Stimulated activated CD8-positive, alpha-beta memory T cell treated with anti-CD3 and anti-CD28 coated beads, Interleukin-15, amount 100 ng/mL, for 1 hour (primary cell): Measurements from ENCODE around the gene PBXIP1.
"Not testable (repeated sequence)": the region's sequence is repeated elsewhere in the genome, so short reads cannot be mapped to it uniquely, and the experiment has no call there.

Experiments used
- DNase-seq: peaks from one replicate; pipeline ENCODE4 v3.0.0-alpha.2; 2020; ENCODE audit warnings: low read depth

The PBXIP1 gene, protein sequence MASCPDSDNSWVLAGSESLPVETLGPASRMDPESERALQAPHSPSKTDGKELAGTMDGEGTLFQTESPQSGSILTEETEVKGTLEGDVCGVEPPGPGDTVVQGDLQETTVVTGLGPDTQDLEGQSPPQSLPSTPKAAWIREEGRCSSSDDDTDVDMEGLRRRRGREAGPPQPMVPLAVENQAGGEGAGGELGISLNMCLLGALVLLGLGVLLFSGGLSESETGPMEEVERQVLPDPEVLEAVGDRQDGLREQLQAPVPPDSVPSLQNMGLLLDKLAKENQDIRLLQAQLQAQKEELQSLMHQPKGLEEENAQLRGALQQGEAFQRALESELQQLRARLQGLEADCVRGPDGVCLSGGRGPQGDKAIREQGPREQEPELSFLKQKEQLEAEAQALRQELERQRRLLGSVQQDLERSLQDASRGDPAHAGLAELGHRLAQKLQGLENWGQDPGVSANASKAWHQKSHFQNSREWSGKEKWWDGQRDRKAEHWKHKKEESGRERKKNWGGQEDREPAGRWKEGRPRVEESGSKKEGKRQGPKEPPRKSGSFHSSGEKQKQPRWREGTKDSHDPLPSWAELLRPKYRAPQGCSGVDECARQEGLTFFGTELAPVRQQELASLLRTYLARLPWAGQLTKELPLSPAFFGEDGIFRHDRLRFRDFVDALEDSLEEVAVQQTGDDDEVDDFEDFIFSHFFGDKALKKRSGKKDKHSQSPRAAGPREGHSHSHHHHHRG

DNA sequence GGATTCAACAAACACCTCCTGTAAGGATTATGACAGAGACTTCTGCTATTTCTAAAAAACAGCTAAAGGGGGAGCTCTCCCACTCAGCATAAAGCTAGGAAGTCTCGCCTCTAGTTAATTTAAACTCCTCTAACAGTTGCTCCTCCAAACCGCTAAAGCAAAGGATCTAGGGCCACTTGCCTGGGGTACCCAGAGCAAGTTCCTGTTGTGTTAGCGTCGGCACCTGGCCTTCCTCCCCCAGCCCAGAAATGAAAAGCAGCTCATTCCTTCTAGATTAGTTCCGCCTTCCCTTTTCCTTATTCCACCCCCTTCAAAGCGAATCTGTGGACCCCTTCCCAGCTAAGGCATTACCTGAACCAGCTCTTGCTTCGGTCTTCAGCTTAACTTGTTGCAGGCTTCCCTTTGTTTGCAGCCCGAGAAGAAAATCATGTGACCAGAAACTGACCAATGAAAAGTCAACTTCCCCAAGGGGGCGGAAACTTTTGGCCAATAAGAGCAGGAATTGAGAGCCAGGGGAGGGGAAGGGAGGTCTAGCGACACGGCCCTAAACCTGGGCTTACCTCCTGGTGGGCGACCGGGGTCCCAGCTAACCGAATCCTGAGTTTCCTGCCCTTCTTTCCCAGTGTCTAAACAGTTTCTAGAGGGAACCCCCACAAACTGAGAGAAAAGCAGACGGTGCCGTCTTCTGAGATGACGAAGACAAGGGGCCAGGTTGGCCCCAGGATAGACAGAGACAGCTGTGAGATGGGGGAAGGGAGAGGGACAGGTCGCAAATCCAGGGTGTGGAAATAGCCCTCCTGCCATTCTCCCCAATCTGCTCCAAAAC, at the start of gene PBXIP1:
Gene PBXIP1, minus strand, starts transcription at position 382 of the 826 bp plus-strand sequence. CDS start 2,378 bp downstream, outside the sequence.
- DNase-seq: peak; percentile 68

DNA sequence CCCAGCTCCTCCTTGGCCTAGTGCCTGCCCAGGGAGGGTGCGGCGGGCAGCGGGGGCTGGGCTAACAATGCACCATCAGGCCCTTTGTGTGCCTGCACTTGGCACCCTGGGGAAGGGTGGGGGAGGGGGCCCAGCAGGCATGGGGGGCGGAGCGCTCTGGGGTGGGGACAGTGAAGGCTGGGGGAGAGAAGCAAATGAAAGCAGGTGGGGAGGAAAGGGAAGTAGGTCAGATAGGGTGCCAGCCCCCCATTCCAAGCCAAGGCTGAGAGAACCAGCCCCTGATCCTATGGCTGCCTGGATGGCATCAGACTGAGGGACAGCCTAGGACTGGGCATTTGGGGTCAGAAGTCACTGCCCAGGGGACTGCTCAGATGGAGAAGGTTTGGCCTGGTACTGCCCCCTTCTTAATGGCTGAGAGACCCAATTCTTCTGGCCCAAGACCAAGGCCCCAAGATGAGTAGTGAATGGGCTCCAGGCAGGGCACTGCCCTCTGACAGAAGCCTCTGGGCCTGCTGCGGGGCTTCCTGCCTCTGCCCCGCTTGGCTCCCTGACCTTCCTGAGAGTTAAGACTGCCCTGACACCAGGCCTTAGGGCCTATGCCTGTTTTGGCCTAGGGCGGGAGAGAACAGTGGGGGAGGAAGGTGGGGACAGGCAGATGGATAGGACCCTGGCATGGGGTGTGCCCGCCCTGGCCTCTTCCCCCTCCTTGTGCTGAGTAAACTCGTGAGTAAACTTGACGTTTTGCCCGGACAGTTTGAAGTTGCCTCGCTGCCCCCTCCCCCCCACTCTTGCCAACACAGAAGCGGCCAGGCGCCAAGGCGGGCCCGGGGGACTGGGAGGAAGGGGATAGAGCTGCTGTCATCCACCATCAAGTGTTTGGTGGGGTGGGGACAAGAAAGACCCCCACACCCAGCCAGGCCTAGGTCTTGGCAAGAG, 49.4 kb upstream of the PBXIP1 start:
- no peak for DNase-seq

DNA sequence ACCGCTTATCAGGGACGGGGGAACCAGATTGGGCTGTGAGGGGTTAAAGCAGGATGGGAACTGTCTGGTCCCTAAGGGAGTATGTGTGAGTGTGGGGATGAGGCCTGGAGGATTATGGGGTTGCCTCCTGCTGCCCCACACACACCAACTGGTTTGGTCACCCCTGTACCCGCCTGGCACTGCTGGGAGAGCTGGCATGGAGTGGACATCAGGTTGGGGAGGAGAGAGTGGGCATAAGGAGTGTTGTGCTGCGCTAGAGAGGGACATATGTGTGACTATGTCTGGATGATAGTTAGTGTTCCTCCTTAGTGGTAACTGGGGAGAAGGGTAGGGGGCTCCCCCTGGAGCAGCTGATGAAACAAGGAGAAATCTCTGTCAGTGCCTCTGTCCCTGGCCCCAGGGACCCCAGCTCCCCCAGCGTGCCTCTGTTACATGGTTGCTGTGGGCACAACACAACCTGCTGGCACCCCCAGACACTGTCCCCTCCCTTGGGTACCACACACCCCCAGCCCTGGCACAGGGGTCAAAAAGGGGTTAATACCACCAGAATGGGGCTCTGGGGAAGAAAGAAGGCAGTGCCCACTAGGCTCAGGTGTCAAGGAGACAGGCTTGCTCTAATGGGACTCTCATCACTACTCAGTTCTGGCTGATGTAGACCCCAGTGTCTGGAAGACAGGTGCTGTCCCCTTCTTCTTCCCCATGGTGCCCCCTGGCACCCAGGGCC, 48.6 kb upstream of the PBXIP1 start:
- DNase-seq: no peak

DNA sequence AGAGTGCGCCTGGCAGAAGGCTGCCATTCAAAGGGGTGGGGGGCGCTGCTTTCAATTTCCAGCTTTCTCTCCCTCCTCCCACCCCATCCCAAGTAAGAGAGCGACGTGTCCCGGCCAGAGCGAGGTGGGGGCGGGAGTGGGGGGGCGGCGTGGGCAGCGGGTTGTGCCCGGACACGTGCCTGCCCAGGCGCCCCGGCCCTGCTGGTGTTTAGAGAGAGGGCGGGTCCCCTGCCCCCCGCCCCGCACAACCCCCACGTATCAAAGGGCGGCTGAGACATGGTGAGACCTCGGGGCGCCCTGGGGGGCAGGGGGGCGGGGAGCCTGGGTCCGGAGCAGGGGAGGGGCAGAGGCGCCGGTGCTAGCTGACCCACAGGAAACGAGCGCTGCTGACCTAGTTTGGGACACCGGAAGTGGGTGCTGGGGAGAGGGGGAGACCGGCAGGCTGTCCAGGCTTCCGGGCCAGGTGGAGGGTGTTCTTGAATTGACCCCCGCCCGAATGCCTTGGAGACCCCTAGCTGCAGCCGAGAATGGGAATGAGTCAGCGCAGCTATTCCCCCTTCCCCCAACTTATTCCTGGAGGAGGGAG, 48.0 kb upstream of the PBXIP1 start:
- no peak for DNase-seq

- no peak for DNase-seq
These were observed 47.4 kb upstream of the PBXIP1 start for GRCh38 chr1:155003227-155003765.

DNA sequence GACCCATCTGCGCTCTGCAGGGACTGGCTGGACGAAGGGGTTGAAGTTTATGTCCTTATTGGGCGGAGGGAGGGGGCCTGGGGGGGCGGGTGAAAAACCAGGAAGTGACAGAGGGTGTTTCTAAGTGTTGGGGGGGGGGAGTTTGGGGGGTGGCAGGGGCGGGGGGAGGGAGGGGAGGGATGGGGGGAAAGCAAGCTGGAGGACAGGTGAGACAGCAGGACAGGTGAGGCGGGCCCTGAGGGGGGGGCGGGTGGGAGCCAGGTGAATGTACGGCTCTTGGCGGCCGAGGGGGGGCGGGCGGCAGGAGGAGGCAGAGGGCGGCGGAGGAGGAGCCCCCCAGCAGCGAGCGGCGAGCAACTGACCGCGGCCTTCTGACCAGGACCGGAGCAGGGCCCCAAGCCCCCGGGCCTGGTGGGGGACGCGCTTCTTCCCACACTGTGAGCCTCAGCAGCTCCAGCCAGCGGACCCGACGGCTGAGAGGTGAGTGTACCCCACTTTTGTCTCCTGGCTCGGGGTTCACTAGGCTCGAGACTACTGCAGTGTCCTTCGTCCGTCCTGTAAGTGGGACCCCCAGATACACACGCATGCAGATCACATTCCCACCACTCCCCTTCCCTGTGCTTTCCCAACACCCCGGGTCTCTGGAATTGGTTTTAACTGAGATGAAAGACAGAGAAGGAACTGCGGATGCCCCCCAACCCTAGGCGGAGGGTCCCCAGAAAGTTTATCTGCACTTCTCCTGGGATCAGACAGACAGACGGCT, 46.7 kb upstream of the PBXIP1 start, which contains the start of gene ZBTB7B:
Gene ZBTB7B, plus strand, starts transcription at position 339 of the 763 bp plus-strand sequence. CDS start 11,859 bp downstream, outside the sequence.
- no peak for DNase-seq

GRCh38 chr1:155001675-155002463, 46.0 kb upstream of the PBXIP1 start:
- DNase-seq: peak; percentile 99

- no peak for DNase-seq
These were observed 45.5 kb upstream of the PBXIP1 start for GRCh38 chr1:155001425-155001674.

DNA sequence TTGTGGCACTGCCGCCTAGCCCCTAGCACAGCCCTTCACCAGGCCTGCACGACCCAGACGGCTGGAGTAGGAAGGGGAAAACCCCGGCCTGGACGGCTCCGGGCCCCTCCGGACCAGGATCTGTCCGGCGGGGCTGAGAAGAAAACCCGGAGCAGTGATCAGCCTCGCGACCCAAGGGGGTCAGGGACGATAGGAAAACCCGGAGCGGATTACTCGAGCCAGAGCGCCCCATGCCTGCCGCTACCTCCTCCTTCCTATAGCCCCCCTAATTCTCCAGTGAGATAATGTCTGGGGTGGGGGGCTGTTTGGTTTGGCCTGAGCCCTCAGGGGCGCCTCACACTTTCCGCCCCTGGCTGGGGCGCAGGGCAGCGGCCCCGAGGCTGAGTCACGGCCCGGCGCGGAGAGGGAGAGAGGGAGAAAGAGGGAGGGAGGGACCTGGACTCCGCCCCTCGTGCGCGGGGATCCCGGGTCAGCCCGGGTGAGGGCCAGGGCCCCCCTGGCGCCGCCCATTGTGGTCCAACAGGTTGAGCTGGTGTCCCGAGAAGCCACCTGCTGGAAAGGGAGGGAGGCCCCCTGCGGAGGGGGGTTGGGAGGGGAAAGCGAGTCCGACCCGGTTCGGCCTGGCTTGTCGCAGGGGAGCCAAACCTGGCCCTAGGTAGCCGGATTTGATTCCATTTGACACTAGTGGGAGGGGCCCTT, 45.0 kb upstream of the PBXIP1 start:
- DNase-seq: peak; percentile 59

- DNase-seq: no peak
These were observed 44.5 kb upstream of the PBXIP1 start for GRCh38 chr1:155000411-155000725.

DNA sequence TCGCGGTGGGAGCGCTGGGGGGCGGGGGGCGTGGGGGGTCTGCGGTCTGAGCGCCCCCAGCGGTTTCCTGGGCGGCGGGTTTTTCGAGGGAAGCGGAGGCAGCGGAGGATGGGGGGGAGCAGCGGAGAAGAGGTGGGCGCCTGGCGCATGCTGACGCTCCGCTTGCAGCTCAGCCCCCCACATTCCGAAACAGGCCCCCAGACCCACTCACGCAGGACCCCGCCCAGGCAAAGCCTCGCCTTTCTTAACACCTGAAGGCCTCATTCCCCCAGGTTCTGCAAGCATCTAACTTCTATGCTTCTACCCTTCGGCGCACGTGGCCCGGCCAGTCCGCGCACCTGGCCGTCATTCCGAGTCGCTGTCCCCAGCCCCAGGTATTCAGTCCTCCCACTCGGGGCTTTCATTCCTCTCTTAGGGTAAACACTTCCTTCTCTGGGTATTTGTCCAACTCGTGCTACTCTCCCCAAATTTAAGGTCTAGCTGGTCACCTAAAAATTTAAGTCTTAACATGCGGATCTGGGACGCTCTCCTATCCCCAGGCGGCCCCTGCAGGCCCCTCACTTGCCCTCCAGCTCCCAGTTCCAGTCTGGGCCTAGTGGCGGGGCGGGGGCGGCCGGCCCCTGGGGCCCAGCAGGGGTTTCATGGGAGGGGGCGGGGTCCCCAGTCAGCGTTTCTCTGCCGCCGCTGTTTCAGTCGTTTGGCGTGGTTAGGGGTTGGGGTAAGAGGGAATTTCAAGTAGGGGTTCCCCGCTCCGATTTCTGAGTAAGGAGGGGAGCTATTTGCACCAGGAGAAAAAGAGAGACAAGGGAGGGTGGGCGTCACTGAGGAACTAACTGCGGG, 43.9 kb upstream of the PBXIP1 start:
- no peak for DNase-seq

DNA sequence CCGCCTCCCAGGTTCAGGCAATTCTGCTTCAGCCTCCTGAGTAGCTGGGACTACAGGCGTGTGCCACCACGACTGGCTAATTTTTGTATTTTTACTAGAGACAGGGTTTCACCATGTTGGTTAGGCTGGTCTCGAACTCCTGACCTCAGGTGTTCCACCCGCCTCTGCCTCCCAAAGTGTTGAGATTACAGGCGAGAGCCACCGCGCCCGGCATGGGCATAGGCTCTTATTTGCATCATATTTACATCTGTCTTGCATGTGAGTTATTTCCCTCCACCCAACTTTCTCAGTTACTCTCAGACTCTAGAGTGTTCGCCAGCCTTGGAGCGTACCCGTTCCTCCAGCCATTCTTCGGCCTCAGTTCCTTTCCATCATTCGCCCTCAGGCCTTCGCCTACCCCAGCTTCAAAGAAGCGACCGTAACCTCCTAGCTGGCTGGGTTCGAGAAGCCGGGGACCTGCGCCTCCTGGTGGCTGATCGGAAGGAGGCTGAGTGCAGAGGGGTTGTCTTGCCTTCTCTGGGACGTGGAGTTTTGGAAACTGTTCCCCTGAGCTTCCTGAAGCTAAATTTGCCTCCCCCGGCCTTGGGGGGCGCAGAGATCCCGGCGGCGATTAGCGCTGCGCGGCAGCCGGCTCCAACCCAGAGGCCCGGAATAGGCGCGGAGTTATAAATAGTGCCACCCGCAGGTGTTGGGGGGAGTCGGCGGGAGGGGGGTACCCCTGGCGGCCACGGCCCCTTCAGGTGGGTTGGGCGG, 43.1 kb upstream of the PBXIP1 start:
- peak; percentile 49 for DNase-seq

- DNase-seq: no peak
These were observed 42.4 kb upstream of the PBXIP1 start for GRCh38 chr1:154998201-154998780.

DNA sequence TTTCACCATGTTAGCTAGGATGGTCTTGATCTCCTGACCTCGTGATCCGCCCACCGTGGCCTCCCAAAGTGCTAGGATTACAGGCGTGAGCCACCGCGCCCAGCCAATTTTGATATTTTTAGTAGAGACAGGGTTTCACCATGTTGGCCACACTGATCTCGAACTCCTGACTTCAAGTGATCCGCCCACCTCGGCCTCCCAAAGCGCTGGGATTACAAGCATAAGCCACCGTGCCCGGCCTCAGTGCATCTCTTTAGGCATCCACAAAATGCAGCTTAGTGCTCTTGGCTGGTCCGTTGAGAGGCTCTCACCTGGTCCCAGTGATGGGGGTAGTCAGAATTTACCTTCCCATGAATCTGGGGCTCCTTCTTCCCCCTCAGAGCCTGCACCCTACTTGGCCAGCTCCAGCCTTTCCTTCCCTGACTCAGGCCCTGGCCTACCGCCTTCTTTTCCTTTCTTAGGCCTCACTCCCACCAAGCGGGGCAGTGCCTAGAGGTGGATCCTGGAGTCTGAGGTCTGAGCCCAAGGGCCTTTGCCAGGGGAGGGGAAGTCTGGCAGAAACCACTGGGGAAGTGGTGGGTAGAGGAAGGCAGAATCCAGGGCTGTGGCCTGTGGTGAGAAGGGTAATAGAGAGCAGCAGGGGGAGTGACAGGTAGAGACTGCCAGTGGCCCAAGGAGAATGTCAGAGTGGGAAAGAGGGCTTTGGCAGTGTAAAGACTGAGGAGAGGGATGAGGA, 41.2 kb upstream of the PBXIP1 start:
- no peak for DNase-seq

DNA sequence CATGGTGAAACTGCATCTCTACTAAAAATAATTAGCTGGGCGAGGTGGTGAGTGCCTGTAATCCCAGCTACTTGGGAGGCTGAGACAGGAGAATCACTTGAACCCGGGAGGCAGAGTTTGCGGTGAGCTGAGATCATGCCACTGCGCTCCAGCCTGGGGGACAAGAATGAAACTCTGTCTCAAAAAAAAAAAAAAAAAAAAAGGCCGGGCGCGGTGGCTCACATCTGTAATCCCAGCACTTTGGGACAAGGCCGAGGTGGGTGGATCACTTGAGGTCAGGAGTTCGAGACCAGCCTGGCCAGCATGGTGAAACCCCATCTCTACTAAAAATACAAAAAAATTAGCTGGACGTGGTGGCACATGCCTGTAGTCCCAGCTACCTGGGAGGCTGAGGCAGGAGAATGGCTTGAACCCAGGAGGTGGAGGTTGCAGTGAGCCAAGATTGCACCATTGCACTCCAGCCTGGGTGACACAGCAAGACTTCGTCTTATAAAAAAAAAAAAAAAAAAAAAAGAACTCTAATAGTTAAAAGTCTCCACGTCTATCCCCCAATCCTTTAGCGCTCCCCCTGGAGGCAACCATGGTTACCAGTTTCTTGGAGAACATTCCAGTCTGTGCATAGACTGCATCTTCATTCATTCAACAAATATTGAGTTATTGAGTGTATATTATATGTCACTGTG, 39.5 kb upstream of the PBXIP1 start:
- not testable (repeated sequence) for DNase-seq
